MM.1S (cell line): ENCODE data around the gene EEF1A1.
"Not testable (repeated sequence)": the region's sequence is repeated elsewhere in the genome, so short reads cannot be mapped to it uniquely, and the experiment has no call there.

Experiments used
- CTCF ChIP-seq: fragments of 300-600 bp; sonication (generic); IDR thresholded peaks from 2 replicates; pipeline ENCODE4 v1.5.1; 2016; ENCODE audit warnings: antibody characterized with exemption, low read length, mixed read lengths
- EZH2 ChIP-seq: fragments of 300-600 bp; sonication (generic); optimal IDR thresholded peaks from 2 replicates; pipeline ENCODE3; 2017; ENCODE audit warnings: low read depth, mild to moderate bottlenecking, antibody characterized with exemption, low read length, mixed read lengths
- EZH2phosphoT487 ChIP-seq: fragments of 300-600 bp; sonication (generic); IDR thresholded peaks from 2 replicates; pipeline ENCODE4 v1.6.1; 2018; ENCODE audit warnings: antibody characterized with exemption, low read length

GRCh38 chr6:73559399-73559794 is 38.6 kb upstream of the EEF1A1 start:
- not testable (repeated sequence) for TF ChIP-seq CTCF, EZH2, EZH2phosphoT487
